ENCODE data around the gene SEZ6. TPM values are rescaled to one million over a fixed set of nuclear protein-coding genes. Genes with fewer than 3 reads are reported as not detected.
A peak's percentile ranks its signal among the peaks of the same experiment; 100 is the strongest.

Gene SEZ6
- total and polyA plus RNA-seq, 4 donors: 0.07 to 0.54 (median 0.18) TPM; not detected in 1

DNA sequence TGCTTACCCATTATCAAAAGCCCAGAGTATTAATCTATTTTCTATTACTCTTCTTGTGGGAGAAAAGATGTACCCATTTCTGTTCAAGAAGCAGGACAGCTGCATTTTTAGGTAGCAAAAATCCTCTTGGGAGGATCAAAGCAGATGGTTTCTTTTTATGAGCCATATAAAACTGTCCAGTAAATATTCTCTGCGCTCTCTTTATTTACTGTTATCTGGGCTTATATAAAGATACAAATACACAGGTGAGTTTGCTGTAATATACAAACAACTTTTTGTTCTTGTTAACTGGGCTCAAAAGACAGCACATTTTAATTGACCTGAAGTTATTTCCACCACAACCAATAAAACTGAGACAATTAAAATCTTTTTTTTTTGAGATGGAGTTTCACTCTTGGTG is 64.6 kb downstream of the SEZ6 start:
- H3K4me3 ChIP-seq: no peak overlapping the region
- H3K36me3 ChIP-seq (ENCODE audit: control insufficient read depth in 4 of 4, insufficient read depth in 4 of 4, low read length in 4 of 4): peaks cover 0 to 4% (median 1%) of the 10 kb centered on the region in 4 donors
- peaks cover 8 to 66% (median 14%) of the 10 kb centered on the region in 5 donors for H3K4me1 ChIP-seq (ENCODE audit: control insufficient read depth in 5 of 5, insufficient read depth in 5 of 5, low read length in 5 of 5)
- TF ChIP-seq CTCF (IDR thresholded peaks at IDR 0.05; ENCODE audit: control extremely low read depth, extremely low read depth): no peak
- no peak overlapping the region for H3K27ac ChIP-seq (ENCODE audit: low read depth in 1 of 2, low read length in 1 of 2)
- 96 to 98% methylated on average over 1 of the region's 1 CpG for WGBS, 2 donors
- no peaks in the 10 kb centered on the region for H3K9me3 ChIP-seq (ENCODE audit: control insufficient read depth in 4 of 4, insufficient read depth in 3 of 4, low read length in 3 of 4)
- H3K9ac ChIP-seq (ENCODE audit: insufficient read depth in 1 of 2, low read length in 2 of 2): no peak overlapping the region
- no peaks in the 10 kb centered on the region for H3K27me3 ChIP-seq (ENCODE audit: control insufficient read depth in 3 of 3, insufficient read depth in 3 of 3, low read length in 2 of 3)
- ATAC-seq (ENCODE audit: insufficient read depth, low FRiP score): no peak
- DNase-seq: no peak

- H3K27me3 ChIP-seq (ENCODE audit: control insufficient read depth in 3 of 3, insufficient read depth in 3 of 3, low read length in 2 of 3): no peaks in the 10 kb centered on the region
- 49 to 54% methylated on average over 3 of the region's 3 CpGs for WGBS, 2 donors
- no peaks in the 10 kb centered on the region for H3K9me3 ChIP-seq (ENCODE audit: control insufficient read depth in 4 of 4, insufficient read depth in 3 of 4, low read length in 3 of 4)
- H3K27ac ChIP-seq (ENCODE audit: low read depth in 1 of 2, low read length in 1 of 2): peak overlapping the region in 1 of 2 donors; percentile 54
- no peak for ATAC-seq (ENCODE audit: insufficient read depth, low FRiP score)
- no peak for TF ChIP-seq CTCF (IDR thresholded peaks at IDR 0.05; ENCODE audit: control extremely low read depth, extremely low read depth)
- no peak for DNase-seq
- no peak overlapping the region for H3K9ac ChIP-seq (ENCODE audit: insufficient read depth in 1 of 2, low read length in 2 of 2)
- H3K4me3 ChIP-seq: no peak overlapping the region
- peaks cover 5 to 63% (median 14%) of the 10 kb centered on the region in 5 donors for H3K4me1 ChIP-seq (ENCODE audit: control insufficient read depth in 5 of 5, insufficient read depth in 5 of 5, low read length in 5 of 5)
- peaks cover 0 to 4% (median 1%) of the 10 kb centered on the region in 4 donors for H3K36me3 ChIP-seq (ENCODE audit: control insufficient read depth in 4 of 4, insufficient read depth in 4 of 4, low read length in 4 of 4)
Observed at GRCh38 chr17:28940675-28941074, 65.2 kb downstream of the SEZ6 start.

DNA sequence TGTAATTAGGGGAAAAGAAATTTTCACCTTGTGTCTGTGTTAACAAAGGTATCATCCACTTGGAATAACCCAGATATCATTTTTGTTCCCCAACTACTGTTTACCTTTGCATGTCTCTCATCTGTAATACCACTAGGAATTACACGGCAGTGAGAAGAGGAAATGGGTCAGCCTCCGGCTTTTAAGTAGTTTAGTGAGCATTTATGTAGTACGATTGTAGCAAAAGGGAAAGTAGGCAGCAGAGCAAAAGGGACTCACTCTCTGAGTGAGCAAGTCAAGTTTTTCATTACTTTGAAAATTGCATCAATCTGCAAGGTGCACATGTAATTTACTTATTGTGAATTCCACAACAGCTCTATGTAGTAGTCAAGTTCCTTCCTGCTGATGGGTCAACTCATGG is 65.7 kb downstream of the SEZ6 start:
- DNase-seq (no peak), ATAC-seq (ENCODE audit: insufficient read depth, low FRiP score) (no peak)
- no peak for TF ChIP-seq CTCF (IDR thresholded peaks at IDR 0.05; ENCODE audit: control extremely low read depth, extremely low read depth)
- H3K27ac ChIP-seq (ENCODE audit: low read depth in 1 of 2, low read length in 1 of 2): peak overlapping the region in 1 of 2 donors; percentile 54
- no peaks in the 10 kb centered on the region for H3K9me3 ChIP-seq (ENCODE audit: control insufficient read depth in 4 of 4, insufficient read depth in 3 of 4, low read length in 3 of 4)
- no peak overlapping the region for H3K9ac ChIP-seq (ENCODE audit: insufficient read depth in 1 of 2, low read length in 2 of 2)
- peaks cover 5 to 60% (median 14%) of the 10 kb centered on the region in 5 donors for H3K4me1 ChIP-seq (ENCODE audit: control insufficient read depth in 5 of 5, insufficient read depth in 5 of 5, low read length in 5 of 5)
- H3K36me3 ChIP-seq (ENCODE audit: control insufficient read depth in 4 of 4, insufficient read depth in 4 of 4, low read length in 4 of 4): peaks cover 0 to 4% (median 1%) of the 10 kb centered on the region in 4 donors
- WGBS, 2 donors: 24 to 37% methylated on average over 3 of the region's 3 CpGs
- no peak overlapping the region for H3K4me3 ChIP-seq
- no peaks in the 10 kb centered on the region for H3K27me3 ChIP-seq (ENCODE audit: control insufficient read depth in 3 of 3, insufficient read depth in 3 of 3, low read length in 2 of 3)

GRCh38 chr17:28938552-28938951 is 67.3 kb downstream of the SEZ6 start:
- no peak for TF ChIP-seq CTCF (IDR thresholded peaks at IDR 0.05; ENCODE audit: control extremely low read depth, extremely low read depth)
- Histone ChIP-seq H3K9me3 (ENCODE audit: control insufficient read depth in 4 of 4, insufficient read depth in 3 of 4, low read length in 3 of 4) (no peaks in the 10 kb centered on the region), H3K27ac (ENCODE audit: low read depth in 1 of 2, low read length in 1 of 2) (peak overlapping the region in 1 of 2 donors; percentile 22), H3K27me3 (ENCODE audit: control insufficient read depth in 3 of 3, insufficient read depth in 3 of 3, low read length in 2 of 3) (no peaks in the 10 kb centered on the region), H3K9ac (ENCODE audit: insufficient read depth in 1 of 2, low read length in 2 of 2) (no peak overlapping the region), H3K4me3 (no peak overlapping the region), H3K36me3 (ENCODE audit: control insufficient read depth in 4 of 4, insufficient read depth in 4 of 4, low read length in 4 of 4) (peaks cover 0 to 5% (median 2%) of the 10 kb centered on the region in 4 donors), H3K4me1 (ENCODE audit: control insufficient read depth in 5 of 5, insufficient read depth in 5 of 5, low read length in 5 of 5) (peaks cover 4 to 51% (median 14%) of the 10 kb centered on the region in 5 donors)
- DNase-seq: no peak
- ATAC-seq (ENCODE audit: insufficient read depth, low FRiP score): no peak

Measured in lung (tissue), 12 donors.